Anterior cingulate cortex (tissue), 58 donors: Measurements from ENCODE around the gene ADRA2B.
"Not testable (repeated sequence)": the region's sequence is repeated elsewhere in the genome, so short reads cannot be mapped to it uniquely, and the experiment has no call there.

ENCODE experiments used
- DNase-seq, 58 donors: peaks; one replicate each; lab custom pipeline; 2025; lab: John Stamatoyannopoulos, UW

The ADRA2B gene

GRCh38 chr2:96116424-96116878, at the start of gene ADRA2B:
TSS of gene ADRA2B (minus strand) at chr2:96116571. CDS start at chr2:96116149, 422 bp downstream.
- peak in 5 of 58 donors; percentile 6 to 26 (median 21) for DNase-seq

- DNase-seq, result peak in 37 of 58 donors; percentile 6 to 89 (median 58)
These were observed 48.3 kb upstream of the ADRA2B start for GRCh38 chr2:96164459-96165184.

- DNase-seq, result no peak
These were observed 47.5 kb upstream of the ADRA2B start for GRCh38 chr2:96163768-96164429.

GRCh38 chr2:96163415-96163767, 47.0 kb upstream of the ADRA2B start:
- DNase-seq, result no peak

- DNase-seq, result no peak
These were observed 45.5 kb upstream of the ADRA2B start for GRCh38 chr2:96161898-96162297.

- not testable (repeated sequence) for DNase-seq
These were observed 44.0 kb upstream of the ADRA2B start for GRCh38 chr2:96160366-96160765.

GRCh38 chr2:96159084-96159830, 42.9 kb upstream of the ADRA2B start:
- no peak for DNase-seq

GRCh38 chr2:96158554-96158940, 42.2 kb upstream of the ADRA2B start:
- no peak for DNase-seq

GRCh38 chr2:96157649-96158553, 41.5 kb upstream of the ADRA2B start:
- DNase-seq, result no peak

GRCh38 chr2:96156926-96157648, 40.7 kb upstream of the ADRA2B start:
- DNase-seq, result no peak

GRCh38 chr2:96156011-96156820, 39.8 kb upstream of the ADRA2B start:
- DNase-seq, result no peak

GRCh38 chr2:96154506-96155380, 38.4 kb upstream of the ADRA2B start:
- no peak for DNase-seq

- no peak for DNase-seq
These were observed 37.6 kb upstream of the ADRA2B start for GRCh38 chr2:96153991-96154431.

- no peak for DNase-seq
These were observed 36.9 kb upstream of the ADRA2B start for GRCh38 chr2:96153291-96153713.

GRCh38 chr2:96152304-96153161, 36.2 kb upstream of the ADRA2B start:
- DNase-seq, result no peak

GRCh38 chr2:96151595-96152303, 35.4 kb upstream of the ADRA2B start:
- DNase-seq, result no peak
